GM12891 (cell line): ENCODE data around the gene HSD17B12.
A peak's percentile ranks its signal among the peaks of the same experiment; 100 is the strongest.

ENCODE experiments used
- PAX5 ChIP-seq: IDR thresholded peaks from 2 replicates; pipeline ENCODE4 v1.6.1; 2011; ENCODE audit warnings: low read length, moderate library complexity, mild to moderate bottlenecking; ENCODE audit not compliant: insufficient read depth, severe bottlenecking
- POLR2A ChIP-seq: IDR thresholded peaks from 2 replicates; pipeline ENCODE4 v1.6.1; 2011; ENCODE audit warnings: low read depth, low read length, control low read depth
- POLR2AphosphoS5 ChIP-seq: IDR thresholded peaks from 2 replicates; pipeline ENCODE4 v1.6.1; 2011; ENCODE audit warnings: low read depth, low read length, control low read depth
- POU2F2 ChIP-seq: IDR thresholded peaks from 2 replicates; pipeline ENCODE4 v1.6.1; 2011; ENCODE audit warnings: low read depth, mild to moderate bottlenecking, control low read depth, low read length, moderate library complexity
- SPI1 ChIP-seq: IDR thresholded peaks from 2 replicates; pipeline ENCODE4 v1.6.1; 2011; ENCODE audit warnings: low read depth, low read length, control low read depth
- TAF1 ChIP-seq: IDR thresholded peaks from 2 replicates; pipeline ENCODE4 v1.6.1; 2011; ENCODE audit warnings: low read depth, low read length, control low read depth

- TF ChIP-seq POLR2A (peak; percentile 89), TAF1 (peak; percentile 94), POLR2AphosphoS5 (peak; percentile 95), POU2F2 (peak; percentile 52; the same call in 1 of the 2 replicates), SPI1 (no peak), PAX5 (peak; percentile 47)
These were observed at the start of gene HSD17B12 for GRCh38 chr11:43680521-43681400.
